SK-N-SH treated with all-trans-retinoic acid at 6 μM for 48 hours (cell line): ENCODE results near the gene USH1G.

Experiments used
- ARNTL ChIP-seq: fragments of 450-650 bp; formaldehyde crosslinking; IDR thresholded peaks from 2 replicates; pipeline ENCODE4 v1.5.0; 2020; ENCODE audit warnings: low read depth, mild to moderate bottlenecking, moderate library complexity, borderline replicate concordance
- BACH2 ChIP-seq: fragments of 250-450 bp; sonication (Bioruptor Pico); IDR thresholded peaks from 2 replicates; pipeline ENCODE4 v1.9.0; 2021; ENCODE audit warnings: mild to moderate bottlenecking, borderline replicate concordance
- CREB5 ChIP-seq: fragments of 250-450 bp; sonication (Bioruptor Pico); IDR thresholded peaks from 2 replicates; pipeline ENCODE4 v1.5.1; 2020; ENCODE audit warnings: low read depth, mild to moderate bottlenecking, moderate library complexity
- CSRNP3 ChIP-seq: fragments of 250-450 bp; sonication (Bioruptor Pico); IDR thresholded peaks from 2 replicates; pipeline ENCODE4 v1.5.1; 2021; ENCODE audit warnings: mild to moderate bottlenecking, moderate library complexity
- ESRRG ChIP-seq: fragments of 250-450 bp; sonication (Bioruptor Pico); IDR thresholded peaks from 2 replicates; pipeline ENCODE4 v1.6.1; 2021; ENCODE audit warnings: mild to moderate bottlenecking
- ISL1 ChIP-seq: fragments of 250-450 bp; sonication (Bioruptor Pico); IDR thresholded peaks from 2 replicates; pipeline ENCODE4 v2.1.2; 2022; ENCODE audit warnings: mild to moderate bottlenecking, moderate library complexity
- OSR1 ChIP-seq: fragments of 250-450 bp; sonication (Bioruptor Pico); IDR thresholded peaks from 2 replicates; pipeline ENCODE4 v1.8.0; 2022; ENCODE audit warnings: moderate library complexity, mild to moderate bottlenecking, inconsistent platforms
- RARB ChIP-seq: fragments of 250-450 bp; sonication (Bioruptor Pico); IDR thresholded peaks from 2 replicates; pipeline ENCODE4 v1.8.0; 2021; ENCODE audit warnings: mild to moderate bottlenecking, moderate library complexity
- SNAI2 ChIP-seq: fragments of 250-450 bp; sonication (Bioruptor Pico); IDR thresholded peaks from 2 replicates; pipeline ENCODE4 v1.5.0; 2020; ENCODE audit warnings: mild to moderate bottlenecking, moderate library complexity
- ZC3H10 ChIP-seq: fragments of 250-450 bp; sonication (Bioruptor Pico); IDR thresholded peaks from 2 replicates; pipeline ENCODE4 v1.5.1; 2021; ENCODE audit warnings: mild to moderate bottlenecking, moderate library complexity
- ZFP3 ChIP-seq: fragments of 250-450 bp; sonication (Bioruptor Pico); IDR thresholded peaks from 2 replicates; pipeline ENCODE4 v1.5.0; 2020; ENCODE audit warnings: mild to moderate bottlenecking, moderate library complexity
- ZNF8 ChIP-seq: fragments of 450-650 bp; formaldehyde crosslinking; IDR thresholded peaks from 2 replicates; pipeline ENCODE4 v1.5.0; 2020; ENCODE audit warnings: mild to moderate bottlenecking, moderate library complexity
- TF ChIP-seq, protein P1 (sequence below): fragments of 250-450 bp; sonication (Bioruptor Pico); IDR thresholded peaks from 2 replicates; pipeline ENCODE4 v1.8.0; 2020; ENCODE audit warnings: mild to moderate bottlenecking, moderate library complexity, borderline replicate concordance
- TF ChIP-seq, protein P2 (sequence below): fragments of 250-450 bp; sonication (Bioruptor Pico); IDR thresholded peaks from 2 replicates; pipeline ENCODE4 v1.5.0; 2020; ENCODE audit warnings: mild to moderate bottlenecking, moderate library complexity

DNA sequence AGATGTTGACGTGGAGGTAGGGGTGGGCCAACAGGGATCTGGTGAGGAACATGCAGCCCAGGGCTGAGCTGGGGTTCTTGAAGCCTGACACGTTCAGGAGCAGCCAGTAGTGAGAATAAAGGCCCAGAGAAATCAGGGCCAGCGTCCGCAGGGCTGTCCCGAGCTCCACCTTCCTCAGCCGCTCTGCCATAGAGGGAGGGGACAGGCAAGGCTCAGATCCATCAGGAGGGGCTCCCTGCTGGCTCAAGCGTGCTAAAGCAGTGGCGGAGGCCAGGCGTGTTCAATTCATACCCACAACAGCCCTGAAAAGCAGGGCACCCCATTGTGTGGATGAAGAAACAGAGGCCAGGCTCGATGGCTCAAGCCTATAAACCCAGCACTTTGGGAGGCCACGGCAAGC lies 42.0 kb downstream of the USH1G start:
- TF ChIP-seq ZFP3: no peak
- no peak for TF ChIP-seq ISL1 (CRISPR knock-in tag)
- TF ChIP-seq, protein P1, sequence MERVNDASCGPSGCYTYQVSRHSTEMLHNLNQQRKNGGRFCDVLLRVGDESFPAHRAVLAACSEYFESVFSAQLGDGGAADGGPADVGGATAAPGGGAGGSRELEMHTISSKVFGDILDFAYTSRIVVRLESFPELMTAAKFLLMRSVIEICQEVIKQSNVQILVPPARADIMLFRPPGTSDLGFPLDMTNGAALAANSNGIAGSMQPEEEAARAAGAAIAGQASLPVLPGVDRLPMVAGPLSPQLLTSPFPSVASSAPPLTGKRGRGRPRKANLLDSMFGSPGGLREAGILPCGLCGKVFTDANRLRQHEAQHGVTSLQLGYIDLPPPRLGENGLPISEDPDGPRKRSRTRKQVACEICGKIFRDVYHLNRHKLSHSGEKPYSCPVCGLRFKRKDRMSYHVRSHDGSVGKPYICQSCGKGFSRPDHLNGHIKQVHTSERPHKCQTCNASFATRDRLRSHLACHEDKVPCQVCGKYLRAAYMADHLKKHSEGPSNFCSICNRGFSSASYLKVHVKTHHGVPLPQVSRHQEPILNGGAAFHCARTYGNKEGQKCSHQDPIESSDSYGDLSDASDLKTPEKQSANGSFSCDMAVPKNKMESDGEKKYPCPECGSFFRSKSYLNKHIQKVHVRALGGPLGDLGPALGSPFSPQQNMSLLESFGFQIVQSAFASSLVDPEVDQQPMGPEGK: no peak
- no peak for TF ChIP-seq SNAI2
- no peak for TF ChIP-seq ESRRG (CRISPR knock-in tag)
- no peak for TF ChIP-seq ARNTL (CRISPR knock-in tag)
- TF ChIP-seq ZC3H10: no peak
- TF ChIP-seq CREB5 (CRISPR knock-in tag): no peak
- no peak for TF ChIP-seq RARB (CRISPR knock-in tag)
- TF ChIP-seq OSR1 (CRISPR knock-in tag): no peak
- TF ChIP-seq ZNF8 (CRISPR knock-in tag): no peak
- TF ChIP-seq BACH2 (CRISPR knock-in tag): no peak
- TF ChIP-seq CSRNP3 (CRISPR knock-in tag): no peak
- TF ChIP-seq, protein P2, sequence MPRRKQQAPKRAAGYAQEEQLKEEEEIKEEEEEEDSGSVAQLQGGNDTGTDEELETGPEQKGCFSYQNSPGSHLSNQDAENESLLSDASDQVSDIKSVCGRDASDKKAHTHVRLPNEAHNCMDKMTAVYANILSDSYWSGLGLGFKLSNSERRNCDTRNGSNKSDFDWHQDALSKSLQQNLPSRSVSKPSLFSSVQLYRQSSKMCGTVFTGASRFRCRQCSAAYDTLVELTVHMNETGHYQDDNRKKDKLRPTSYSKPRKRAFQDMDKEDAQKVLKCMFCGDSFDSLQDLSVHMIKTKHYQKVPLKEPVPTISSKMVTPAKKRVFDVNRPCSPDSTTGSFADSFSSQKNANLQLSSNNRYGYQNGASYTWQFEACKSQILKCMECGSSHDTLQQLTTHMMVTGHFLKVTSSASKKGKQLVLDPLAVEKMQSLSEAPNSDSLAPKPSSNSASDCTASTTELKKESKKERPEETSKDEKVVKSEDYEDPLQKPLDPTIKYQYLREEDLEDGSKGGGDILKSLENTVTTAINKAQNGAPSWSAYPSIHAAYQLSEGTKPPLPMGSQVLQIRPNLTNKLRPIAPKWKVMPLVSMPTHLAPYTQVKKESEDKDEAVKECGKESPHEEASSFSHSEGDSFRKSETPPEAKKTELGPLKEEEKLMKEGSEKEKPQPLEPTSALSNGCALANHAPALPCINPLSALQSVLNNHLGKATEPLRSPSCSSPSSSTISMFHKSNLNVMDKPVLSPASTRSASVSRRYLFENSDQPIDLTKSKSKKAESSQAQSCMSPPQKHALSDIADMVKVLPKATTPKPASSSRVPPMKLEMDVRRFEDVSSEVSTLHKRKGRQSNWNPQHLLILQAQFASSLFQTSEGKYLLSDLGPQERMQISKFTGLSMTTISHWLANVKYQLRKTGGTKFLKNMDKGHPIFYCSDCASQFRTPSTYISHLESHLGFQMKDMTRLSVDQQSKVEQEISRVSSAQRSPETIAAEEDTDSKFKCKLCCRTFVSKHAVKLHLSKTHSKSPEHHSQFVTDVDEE (CRISPR knock-in tag): no peak
